Measurements from ENCODE around the gene IFI30.
"Not testable (repeated sequence)": the region's sequence is repeated elsewhere in the genome, so short reads cannot be mapped to it uniquely, and the experiment has no call there.

Gene IFI30

DNA sequence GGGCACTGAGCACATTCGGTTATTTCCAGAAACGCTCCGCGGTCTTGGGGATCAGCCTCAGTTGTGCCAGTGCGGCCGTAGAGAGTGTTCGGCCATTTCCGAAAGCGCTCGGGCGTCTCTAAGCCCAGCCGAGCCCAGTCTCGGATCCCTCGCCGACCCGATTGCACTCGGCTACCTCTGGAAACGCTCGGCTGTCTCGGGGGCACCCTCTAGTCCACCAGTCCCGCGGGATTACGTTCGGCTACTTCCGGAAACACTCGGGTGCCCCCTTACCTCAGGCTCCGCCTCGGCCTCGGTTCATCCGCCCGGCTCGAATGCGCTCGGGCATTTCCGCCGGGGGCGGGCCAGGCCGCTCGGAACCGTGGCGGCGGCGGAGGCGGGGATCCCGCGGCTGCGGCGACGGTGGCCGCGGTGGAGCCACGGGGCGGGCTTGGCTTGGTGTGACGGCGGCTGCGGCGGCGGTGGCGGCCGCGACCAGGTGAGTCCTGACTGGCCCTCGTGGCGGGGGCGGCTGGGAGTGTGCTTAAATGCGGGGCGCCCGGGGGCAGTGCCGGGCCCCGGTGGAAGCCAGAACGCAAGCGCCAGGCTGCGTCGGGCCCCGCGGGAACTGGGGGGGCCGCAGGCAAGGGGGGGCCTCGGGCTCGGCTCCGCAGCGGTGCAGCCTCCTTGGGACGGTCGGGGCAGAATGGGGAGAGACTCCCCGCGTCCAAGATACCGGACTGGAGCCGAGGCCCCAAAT, 20.6 kb upstream of the IFI30 start, which contains the start of gene PIK3R2:
PIK3R2 (plus strand) TSS at position 347 of the 739 bp plus-strand sequence. CDS start 2,717 bp downstream, outside the sequence.
- peak; percentile 100 for DNase-seq

DNA sequence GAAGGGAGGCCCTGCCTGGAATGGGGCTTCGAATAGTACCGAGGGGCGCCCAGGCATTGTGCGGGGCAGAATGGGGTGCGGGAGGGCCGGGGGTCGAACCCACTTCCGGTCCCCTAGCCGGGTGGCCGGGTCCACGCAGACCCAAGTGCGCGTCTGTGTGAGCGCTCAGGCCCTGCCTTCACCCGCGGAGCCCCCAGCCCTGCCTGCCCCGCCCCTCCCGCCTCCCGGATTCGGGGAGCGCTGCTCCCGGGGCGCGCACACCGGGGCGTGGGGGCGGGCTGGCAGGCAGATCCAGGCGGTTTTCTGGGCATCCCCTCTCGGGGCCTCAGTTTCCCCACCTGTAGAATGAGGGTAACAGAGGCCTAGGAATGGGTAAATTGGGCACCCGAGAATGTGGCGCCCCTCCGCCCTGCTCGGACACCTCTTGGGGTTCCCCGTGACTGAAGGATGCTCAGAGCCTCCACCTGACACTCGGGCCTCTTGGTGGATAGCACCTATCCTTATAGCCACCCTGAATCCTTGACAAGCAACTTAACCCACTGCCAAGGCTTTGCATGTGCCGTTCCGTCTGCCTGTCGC, 20.0 kb upstream of the IFI30 start:
- DNase-seq = peak; percentile 13

DNA sequence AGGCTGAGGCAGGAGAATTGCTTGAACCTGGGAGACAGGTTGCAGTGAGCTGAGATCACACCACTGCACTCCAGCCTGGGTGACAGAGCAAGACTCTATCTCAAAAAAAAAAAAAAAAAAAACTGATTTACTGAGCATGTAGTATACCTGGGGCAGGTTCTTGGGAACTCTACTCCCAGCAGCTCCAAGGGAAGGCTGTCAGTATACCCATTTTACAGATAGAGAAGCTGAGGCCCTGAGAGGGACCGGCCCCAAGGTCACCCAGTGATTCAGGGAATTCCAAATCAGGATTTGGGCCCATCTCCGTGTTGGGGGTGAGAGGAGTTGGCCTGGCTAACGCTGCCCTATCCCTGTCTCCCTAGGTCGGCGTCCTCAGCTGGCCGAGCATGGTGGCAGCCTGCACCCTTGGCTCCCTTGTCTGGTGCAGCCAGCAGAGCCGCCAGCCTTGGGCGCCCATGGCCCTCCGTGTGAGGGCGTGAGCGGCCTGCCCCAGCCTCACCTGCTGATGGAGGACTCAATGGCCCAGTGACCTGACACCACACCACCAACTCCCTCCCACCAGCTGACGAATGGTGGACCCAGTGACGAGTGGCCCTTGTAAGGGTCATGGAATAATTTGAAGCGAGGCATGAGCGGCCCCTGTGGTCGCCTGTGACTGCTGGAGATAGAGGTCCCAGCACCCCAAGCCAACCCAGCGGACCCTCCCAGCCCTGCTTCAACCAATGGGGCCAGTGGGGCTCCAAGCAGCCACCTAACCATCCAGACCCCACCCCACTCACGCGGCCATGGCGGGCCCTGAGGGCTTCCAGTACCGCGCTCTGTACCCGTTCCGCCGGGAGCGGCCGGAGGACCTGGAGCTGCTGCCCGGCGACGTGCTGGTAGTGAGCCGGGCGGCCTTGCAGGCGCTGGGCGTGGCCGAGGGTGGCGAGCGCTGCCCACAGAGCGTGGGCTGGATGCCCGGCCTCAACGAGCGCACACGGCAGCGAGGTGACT, 18.2 kb upstream of the IFI30 start:
- DNase-seq = no peak

DNA sequence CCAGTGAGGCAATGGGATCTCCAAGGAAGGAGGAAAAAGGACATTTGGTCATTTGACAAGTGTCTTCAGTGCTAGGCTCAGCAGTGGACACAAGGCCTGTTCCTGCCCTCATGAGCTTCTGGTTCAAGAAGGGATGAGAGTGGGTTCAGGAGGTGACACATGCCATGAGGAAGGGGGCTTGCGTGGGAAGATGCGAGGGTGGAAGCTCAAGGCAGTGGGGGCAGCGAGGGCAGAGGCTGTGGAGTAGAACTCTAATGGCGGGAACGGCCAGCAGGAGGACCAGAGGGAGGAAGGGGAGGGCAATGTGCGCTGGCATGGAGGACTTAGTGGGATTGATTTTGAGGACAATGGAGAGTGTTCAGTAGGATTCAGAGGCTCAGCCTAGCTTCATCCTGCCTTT, 17.3 kb upstream of the IFI30 start:
- no peak for DNase-seq

DNA sequence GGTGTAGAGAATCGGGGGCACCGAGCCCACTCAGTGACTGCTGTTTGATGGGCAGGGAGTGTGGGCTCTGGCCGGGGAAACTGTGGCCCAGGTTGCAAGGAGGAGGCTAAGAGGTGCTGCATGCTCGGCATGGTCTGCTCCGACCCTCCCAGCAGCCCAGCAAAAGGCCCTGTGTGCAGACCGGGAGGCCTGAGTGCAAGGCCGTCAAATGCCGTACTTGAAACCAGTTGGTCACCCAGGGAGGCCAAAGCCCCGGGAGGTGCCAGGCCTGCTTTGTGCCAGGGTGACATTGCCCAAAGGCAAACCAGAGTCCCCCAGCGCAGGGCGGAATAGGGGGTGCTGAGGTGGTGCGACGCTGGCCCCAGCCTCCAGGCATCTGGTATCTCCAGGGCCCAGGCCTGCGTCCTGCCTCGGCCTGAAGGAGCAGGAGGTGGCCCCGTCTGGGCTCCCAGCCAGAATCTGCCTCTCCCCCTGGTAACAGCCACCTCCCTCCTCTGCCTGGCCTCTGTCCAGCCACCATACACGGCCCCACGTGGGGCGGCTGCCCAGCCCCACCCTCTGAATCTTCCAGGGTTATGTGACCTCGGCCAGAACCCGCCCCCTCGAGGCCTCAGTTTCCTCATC, 16.7 kb upstream of the IFI30 start:
- DNase-seq = peak; percentile 95

DNA sequence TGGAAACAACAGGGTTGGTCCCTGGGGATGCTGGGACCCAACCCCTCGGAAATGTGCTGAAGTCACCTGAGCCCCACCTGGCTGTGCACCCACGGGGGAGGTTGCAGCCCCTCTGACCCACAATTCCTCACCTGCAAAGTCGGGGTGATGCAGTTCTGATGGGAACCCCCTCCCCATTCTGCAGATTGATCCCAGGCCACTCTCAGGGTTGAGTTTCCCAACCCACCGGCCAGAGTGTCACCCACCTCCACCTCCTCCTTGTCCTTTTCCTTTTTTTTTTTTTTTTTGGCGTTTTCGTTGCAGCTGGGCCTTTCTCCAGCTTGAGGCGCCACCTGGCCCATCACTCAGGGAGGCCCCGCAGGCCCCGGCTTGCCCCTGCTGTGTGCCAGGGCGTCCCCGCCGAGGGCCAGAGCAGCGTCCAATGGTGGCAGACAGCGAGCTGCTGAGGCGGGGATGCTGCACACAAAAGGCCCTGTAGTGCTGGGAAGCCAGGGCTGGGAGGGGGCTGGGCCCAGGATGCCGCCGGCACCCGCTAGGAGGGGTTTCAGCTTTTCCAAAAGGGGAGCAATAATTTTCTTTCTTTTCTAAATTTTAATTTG, 16.0 kb upstream of the IFI30 start:
- peak; percentile 92 for DNase-seq

DNA sequence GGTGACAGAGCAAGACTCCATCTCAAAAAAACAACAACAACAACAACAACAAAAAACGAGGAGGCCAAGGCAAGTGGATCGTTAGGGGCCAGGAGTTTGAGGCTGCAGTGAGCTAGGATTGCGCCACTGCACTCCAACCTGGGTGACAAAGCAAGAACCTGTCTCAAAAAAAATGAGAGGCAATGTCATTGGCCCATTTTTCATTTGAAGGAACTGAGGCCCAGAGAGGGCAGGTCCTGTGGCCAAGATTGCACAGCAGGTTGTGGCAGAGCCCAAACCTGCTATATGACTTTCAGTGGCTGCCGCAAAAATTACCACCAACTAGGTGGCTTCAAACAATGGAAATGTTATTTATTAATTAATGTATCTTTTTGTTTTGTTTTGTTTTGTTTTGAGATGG, 15.1 kb upstream of the IFI30 start:
- no peak for DNase-seq

DNA sequence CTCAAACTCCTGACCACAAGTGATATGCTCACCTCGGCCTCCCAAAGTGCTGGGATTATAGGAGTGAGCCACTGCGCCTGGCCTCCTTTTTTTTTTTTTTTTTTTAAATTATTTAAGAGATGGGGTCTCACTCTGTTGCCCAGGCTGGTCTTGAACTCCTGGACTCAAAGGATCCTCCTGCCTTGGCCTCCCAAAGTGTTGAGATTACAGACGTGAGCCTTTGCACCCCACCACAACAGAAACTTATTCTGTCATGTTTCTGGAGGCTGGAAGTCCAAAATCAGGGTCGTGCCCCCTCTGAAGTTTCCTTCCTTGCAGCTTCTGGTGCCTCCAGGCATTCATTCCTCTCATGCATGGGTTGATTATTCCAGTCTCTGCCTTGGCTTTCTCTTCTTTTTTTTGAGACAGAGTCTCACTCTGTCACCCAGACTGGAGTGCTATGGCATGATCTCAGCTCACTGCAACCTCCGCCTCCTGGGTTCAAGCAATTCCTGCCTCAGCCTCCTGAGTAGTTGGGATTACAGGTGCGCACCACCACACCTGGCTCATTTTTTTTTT, 14.5 kb upstream of the IFI30 start:
- DNase-seq = not testable (repeated sequence)

DNA sequence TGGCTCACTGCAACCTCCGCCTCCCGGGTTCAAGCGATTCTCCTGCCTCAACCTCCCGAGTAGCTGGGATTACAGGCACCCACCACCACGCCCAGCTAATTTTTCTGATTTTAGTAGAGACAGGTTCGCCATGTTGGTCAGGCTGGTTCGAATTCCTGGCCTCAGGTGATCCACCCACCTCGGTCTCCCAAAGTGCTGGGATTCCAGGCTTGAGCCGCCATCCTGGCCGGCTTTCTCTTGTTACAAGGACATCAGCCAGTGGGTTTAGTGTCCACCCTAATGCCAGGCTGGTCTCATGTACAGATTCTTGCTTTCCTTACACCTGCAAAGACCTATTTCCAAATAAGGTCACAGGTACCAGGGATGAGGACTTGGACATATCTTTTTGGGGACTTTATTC, 13.8 kb upstream of the IFI30 start:
- no peak for DNase-seq

DNA sequence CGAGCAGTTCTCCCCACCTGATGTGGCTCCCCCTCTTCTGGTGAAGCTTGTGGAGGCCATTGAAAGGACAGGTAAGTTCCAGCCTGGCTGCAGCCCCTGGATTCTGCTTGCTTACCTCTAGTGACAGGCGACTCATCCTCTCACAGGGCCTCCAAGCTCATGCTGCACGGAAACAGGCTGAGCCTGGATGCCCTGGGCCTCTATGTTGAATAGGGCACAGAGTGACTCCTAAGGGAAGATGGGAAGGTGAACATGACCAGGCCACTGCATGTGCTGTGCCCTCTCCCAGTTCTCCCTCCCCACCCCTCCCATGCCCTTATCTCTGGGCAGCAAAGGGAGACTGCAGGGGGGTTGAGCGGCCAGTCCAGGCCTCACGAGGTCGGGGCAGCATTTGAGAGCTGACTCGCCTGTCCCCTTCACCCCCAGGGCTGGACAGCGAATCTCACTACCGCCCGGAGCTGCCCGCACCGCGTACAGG, 13.1 kb upstream of the IFI30 start:
- DNase-seq = no peak

DNA sequence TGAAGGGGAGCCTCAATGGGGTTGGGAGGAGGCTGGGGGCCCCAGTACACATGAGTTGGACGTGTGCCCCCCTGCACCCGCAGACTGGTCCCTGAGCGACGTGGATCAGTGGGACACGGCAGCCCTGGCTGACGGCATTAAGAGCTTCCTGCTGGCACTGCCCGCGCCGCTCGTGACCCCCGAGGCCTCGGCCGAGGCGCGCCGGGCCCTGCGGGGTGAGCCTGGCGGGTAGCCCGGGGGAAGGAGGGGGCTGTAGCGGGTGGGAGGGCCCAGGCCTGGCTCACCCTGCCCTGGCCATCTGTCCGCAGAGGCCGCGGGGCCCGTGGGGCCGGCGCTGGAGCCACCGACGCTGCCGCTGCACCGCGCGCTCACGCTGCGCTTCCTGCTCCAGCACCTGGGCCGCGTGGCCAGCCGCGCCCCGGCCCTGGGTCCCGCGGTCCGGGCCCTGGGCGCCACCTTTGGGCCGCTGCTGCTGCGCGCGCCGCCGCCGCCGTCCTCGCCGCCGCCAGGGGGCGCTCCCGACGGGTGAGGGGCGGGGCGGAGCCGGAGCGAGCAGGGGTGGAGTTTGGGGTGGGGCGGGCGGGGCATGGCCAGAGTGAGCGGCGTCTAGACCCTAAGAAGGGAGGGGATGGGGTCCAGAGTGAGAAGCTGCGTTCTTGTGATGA, 12.5 kb upstream of the IFI30 start:
- peak; percentile 52 for DNase-seq

DNA sequence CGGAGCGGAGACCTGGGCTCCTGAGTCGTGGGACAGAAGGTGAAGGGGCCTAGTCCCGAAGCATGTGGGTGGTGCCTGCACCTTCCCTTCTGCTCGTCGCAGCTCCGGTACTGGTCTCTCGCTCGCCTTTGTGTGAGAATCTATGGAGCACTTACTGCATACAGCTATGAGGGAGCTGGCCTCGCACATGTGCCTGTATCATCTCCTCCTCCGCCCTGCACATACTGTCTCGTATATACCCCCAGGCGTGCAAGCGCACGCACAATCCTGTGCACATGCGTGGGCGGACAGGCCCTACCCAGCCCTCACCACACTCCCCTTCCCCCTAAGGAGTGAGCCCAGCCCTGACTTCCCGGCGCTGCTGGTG, 12.0 kb upstream of the IFI30 start:
- DNase-seq = no peak

DNA sequence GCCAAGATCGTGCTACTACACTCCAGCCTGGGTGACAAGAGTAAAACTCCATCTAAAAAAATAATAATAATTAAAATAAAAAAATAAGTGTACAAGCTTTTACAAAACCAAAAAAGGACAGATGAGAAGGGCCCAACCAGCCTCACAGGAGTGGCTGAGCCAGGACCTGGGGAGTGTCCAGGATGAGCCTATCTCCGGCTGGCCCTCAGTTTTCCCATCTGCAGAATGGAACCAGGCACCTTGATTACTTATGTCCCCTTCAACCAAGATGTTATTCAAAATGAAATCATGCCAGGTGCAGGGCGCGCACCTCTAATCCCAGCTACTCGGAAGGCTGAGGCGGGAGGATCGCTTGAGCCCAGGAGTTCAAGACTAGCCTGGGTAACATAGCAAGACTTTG, 9.5 kb upstream of the IFI30 start:
- no peak for DNase-seq

DNA sequence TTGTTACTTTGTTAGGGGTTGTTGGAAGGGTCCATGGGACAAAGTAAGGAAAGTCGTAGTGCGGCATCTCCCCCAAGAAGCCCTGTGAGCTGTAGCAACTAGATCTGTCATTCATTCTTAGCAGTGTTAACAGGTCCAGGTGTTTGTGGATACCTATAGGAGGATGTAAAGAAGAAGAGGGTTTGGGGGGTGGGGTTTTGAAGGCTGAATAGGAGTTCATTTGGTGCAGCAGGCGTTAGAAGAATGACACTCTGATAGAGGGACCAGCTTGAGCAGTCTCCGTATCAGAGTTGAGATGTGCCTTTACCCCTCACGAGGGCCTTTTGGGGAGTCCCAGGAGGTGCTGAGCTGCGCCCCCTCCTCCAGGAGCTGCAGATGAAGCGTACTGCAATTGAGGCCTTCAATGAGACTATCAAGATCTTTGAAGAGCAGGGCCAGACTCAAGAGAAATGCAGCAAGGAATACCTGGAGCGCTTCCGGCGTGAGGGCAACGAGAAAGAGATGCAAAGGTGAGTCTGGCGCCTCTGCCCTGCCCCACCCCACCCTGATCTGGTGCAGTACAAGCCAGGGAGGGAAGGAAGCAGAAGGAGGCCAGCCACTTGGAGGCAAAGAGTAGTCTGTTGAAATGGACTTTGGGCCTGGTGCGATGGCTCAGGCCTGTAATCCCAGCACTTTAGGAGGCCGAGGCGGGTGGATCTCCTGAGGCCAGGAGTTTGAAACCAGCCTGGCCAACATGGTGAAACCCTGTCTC, 7.6 kb upstream of the IFI30 start:
- DNase-seq = no peak

DNA sequence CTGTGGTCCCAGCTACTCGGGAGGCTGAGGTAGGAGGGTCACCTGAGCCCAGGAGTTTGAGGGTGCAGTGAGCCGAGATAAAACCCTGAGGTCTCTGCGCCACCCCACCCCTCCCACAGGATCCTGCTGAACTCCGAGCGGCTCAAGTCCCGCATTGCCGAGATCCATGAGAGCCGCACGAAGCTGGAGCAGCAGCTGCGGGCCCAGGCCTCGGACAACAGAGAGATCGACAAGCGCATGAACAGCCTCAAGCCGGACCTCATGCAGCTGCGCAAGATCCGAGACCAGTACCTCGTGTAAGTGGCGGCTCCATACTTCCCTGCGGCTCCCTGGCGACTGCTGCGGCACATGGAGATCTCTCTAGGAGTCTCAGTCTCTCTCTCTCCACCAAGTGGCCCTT, 6.6 kb upstream of the IFI30 start:
- DNase-seq = no peak

DNA sequence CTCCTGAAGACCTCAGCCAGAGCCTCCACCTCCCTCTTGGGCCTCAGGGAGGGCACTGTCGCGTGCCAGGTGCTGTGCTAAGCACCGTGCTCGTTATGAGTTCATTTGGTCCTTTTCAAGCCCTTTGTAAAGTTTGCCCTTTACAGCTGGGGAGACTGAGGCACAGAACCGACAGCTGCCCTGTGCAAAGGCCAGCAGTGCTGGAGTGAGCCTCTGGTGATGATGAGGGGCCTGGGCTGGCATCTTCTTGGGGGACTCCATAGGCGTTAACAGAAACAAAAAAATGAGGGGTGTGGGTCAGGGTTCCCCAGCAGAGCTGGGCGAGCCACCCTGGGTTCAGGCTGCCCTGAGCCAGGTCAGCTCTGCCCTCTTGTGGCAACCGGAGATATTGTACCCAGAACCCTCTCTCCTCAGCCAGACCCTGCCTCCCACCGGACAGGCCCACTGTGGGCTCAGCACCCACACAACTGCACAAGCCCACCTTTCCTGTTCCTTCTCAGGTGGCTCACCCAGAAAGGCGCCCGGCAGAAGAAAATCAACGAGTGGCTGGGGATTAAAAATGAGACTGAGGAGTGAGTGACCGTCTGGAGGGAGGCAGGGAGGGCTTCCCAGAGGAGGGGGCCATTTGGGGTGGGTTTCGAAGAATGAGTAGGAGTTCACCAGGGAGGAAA, 5.5 kb upstream of the IFI30 start:
- DNase-seq = peak; percentile 7

DNA sequence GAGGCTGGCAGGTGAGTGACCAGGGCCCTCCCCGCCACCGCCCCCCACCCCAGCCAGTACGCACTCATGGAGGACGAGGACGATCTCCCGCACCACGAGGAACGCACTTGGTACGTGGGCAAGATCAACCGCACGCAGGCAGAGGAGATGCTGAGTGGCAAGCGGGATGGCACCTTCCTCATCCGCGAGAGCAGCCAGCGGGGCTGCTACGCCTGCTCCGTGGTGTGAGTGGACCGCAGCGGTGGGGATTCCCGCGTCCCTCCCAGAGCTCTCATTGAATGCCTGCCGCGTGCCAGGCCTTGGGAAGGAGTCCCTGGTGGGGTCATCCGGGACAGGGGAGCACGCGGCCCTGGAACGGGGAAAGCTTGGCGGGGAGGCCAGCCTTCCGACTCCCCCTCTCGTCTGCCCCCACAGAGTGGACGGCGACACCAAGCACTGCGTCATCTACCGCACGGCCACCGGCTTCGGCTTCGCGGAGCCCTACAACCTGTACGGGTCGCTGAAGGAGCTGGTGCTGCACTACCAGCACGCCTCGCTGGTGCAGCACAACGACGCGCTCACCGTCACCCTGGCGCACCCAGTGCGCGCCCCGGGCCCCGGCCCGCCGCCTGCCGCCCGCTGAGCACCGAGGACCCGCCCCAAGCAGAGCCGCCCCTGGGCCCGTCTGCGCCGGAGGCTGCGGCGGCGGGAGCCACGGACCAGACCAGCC, 4.8 kb upstream of the IFI30 start:
- DNase-seq = no peak

DNA sequence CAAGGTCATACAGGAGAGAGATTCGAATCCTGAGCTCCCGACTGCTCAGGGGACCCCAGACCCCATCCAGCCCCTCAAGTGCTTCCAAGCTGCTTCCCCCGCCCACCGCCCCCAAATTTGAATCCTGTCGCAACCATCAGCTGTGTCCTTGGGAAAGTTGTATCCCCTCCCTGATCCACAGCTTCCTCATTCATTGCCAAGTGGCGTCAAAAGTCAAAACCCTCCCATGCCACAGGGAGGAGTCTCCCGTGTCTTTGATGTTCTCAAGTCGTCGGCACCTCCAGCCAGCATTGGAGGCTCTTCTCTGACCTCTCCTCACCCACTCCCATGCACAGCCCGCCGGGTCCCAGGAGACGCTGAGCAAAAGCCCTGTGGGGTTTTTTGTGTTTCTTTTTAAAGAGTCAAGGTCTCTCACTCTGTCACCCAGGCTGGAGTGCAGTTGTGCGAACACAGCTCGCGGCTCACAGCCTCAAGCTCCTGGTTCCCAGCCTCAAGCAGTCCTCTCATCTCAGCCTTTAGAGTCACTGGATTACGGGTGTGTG, 2.8 kb upstream of the IFI30 start:
- DNase-seq = no peak

DNA sequence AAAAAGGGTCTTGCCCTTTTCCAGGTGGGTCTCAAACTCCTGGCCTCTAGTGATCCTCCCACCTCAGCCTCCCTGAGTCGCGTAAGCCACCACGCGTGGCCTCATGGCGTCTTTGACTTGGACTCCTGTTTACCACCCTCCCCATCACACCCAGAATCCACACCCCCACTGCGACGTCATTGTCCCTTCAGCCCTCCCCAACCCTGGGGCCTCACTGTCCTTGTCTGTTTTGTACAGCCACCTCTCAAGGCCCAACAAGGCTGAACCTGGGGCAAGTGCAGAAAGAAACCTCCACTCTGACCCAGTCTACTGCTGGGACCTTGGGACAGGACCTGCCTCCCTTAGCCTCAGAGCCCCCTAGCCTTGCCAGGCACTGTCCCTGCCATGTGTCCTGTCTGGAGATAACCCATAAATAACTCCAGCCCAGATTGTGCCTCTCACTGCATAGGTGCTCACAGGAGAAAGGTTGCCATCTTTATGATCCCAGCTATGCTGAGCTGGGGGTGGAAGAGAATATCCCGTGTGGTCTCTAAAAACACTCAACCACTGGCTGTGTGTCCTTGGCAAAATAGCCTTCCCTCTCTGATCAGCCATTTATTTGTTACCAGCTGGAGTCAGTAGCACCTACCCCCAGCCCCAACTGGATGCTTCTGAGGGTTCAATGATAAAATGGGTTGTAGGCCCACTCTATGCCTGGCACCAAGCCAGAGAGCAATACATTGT, 1.8 kb upstream of the IFI30 start:
- no peak for DNase-seq

Measured in NCI-H1092 (cell line).